Astrocyte (in vitro differentiated cells and primary cell): ENCODE data around the gene VPS13D.

ENCODE experiments used
- CTCF ChIP-seq: IDR thresholded peaks from 2 replicates; pipeline ENCODE4 v1.5.1; 2011; ENCODE audit warnings: low read depth, mild to moderate bottlenecking, inconsistent platforms, low read length, moderate library complexity; ENCODE audit not compliant: insufficient read depth
- EZH2 ChIP-seq: IDR thresholded peaks from 2 replicates; pipeline ENCODE4 v1.6.1; 2012; ENCODE audit warnings: mild to moderate bottlenecking, low read length, inconsistent platforms; ENCODE audit not compliant: insufficient read depth

- TF ChIP-seq CTCF (no peak), EZH2 (no peak)
These were observed 238.5 kb downstream of the VPS13D start for GRCh38 chr1:12468323-12468722.
